Suprapubic skin (tissue), 4 donors: Measurements from ENCODE around the gene SUSD6. TPM values are rescaled to one million over a fixed set of nuclear protein-coding genes. Genes with fewer than 3 reads are reported as not detected.

Experiments
- DNase-seq, 2 donors: peaks; one replicate each; pipeline ENCODE4 v3.0.0-alpha.2; 2019; ENCODE audit warnings: low spot score in 2 of 2
- H3K27ac ChIP-seq: fragments of 200-600 bp; sonication (generic); one replicate; pipeline ENCODE4 v1.5.1; 2019
- H3K27me3 ChIP-seq: fragments of 200-600 bp; sonication (generic); one replicate; pipeline ENCODE4 v1.5.1; 2019
- H3K36me3 ChIP-seq: fragments of 200-600 bp; sonication (generic); one replicate; pipeline ENCODE4 v1.5.1; 2019
- H3K4me1 ChIP-seq: fragments of 200-600 bp; sonication (generic); one replicate; pipeline ENCODE4 v1.5.1; 2019
- H3K4me3 ChIP-seq: fragments of 200-600 bp; sonication (generic); one replicate; pipeline ENCODE4 v1.5.1; 2019; ENCODE audit warnings: mild to moderate bottlenecking
- H3K9me3 ChIP-seq: fragments of 200-600 bp; sonication (generic); one replicate; pipeline ENCODE4 v1.5.1; 2019
- EP300 ChIP-seq: sonication (generic); formaldehyde crosslinking; IDR thresholded peaks from one replicate; pipeline ENCODE4 v1.6.1; 2017; ENCODE audit warnings: antibody characterized with exemption
- POLR2A ChIP-seq, 2 donors: fragments of 450-650 bp; IDR thresholded peaks; one replicate each; pipeline ENCODE4 v1.6.1; 2017; ENCODE audit warnings: antibody characterized with exemption in 2 of 2, mild to moderate bottlenecking in 2 of 2, moderate library complexity in 2 of 2
- POLR2AphosphoS5 ChIP-seq, 3 donors: sonication (generic); formaldehyde crosslinking; IDR thresholded peaks; one replicate each; pipeline ENCODE4 v1.6.1; 2017; ENCODE audit warnings: antibody characterized with exemption in 3 of 3
- WGBS: methylation state at CpG from one replicate; pipeline ENCODE4 v1.1.5; 2018; 5-methylcytosine and 5-hydroxymethylcytosine counted together
- total RNA-seq, 4 donors: library from RNA; depleted of rRNA; stranded (reverse); fragments of >200 nt; gene quantifications; one replicate each; pipeline ENCODE4 v1.1.0, GENCODE V29; 2016
- TF ChIP-seq, protein P1 (sequence below), 2 donors: fragments of 200-600 bp in 1 of 2; fragments of 450-650 bp in 1 of 2; sonication (generic) in 1 of 2; IDR thresholded peaks; one replicate each; pipeline ENCODE4 v1.5.1; 2016 to 2019; ENCODE audit warnings: antibody characterized with exemption in 2 of 2, mild to moderate bottlenecking in 1 of 2, moderate library complexity in 1 of 2

SUSD6 gene
- total RNA-seq, 4 donors from 2014 or later, result 45.1 to 60.4 (median 56.7) TPM

DNA sequence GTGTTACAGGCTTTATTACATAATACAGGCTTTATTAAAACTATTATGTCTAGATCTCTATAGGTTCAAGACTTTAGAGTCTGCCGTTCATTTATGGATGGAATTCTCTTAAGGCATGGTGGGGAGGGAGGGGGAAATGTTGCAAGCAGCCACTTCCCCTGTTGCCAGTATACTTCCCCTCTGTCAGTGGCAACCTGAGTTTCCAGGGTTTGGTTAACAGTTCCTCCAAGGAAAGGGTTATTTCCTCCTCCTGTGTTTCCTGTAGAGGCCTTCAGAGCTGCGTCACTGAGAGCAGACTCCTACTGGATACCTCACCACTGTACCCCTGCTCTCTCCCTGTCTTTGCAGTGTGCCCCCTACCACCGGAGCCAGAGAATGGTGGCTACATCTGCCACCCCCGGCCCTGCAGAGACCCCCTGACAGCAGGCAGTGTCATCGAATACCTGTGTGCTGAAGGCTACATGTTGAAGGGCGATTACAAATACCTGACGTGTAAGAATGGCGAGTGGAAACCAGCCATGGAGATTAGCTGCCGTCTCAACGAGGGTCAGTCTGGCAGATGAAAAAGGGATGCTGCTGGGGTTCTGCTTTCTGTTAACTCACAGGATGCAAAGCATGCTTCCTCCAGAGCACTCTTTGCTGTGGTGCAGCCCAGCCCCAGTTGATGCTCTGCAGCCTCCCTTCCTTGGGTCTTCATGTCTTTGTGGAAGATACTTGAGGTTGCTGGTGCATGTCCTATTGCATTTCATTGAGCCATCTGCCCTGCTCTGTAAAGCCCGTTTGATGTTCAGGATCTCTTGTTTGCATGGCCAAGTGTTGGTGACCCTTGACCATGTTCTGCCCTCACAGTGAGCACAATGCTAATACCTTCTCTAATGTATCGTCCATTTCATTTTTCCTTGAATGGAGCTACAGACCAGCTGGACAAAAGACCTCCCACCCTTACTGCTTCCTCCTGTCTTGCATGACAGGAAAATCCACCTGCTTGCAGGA, 91.9 kb downstream of the SUSD6 start:
- DNase-seq, result no peak
- Histone ChIP-seq H3K4me3 (no peak overlapping the region), H3K36me3 (peaks cover 46% of the 10 kb centered on the region), H3K27ac (no peak overlapping the region), H3K4me1 (peaks cover 23% of the 10 kb centered on the region), H3K9me3 (no peaks in the 10 kb centered on the region), H3K27me3 (no peaks in the 10 kb centered on the region)
- TF ChIP-seq POLR2A (IDR thresholded peaks at IDR 0.05) (no peak), POLR2AphosphoS5 (IDR thresholded peaks at IDR 0.05) (no peak), EP300 (no peak)
- TF ChIP-seq, protein P1, sequence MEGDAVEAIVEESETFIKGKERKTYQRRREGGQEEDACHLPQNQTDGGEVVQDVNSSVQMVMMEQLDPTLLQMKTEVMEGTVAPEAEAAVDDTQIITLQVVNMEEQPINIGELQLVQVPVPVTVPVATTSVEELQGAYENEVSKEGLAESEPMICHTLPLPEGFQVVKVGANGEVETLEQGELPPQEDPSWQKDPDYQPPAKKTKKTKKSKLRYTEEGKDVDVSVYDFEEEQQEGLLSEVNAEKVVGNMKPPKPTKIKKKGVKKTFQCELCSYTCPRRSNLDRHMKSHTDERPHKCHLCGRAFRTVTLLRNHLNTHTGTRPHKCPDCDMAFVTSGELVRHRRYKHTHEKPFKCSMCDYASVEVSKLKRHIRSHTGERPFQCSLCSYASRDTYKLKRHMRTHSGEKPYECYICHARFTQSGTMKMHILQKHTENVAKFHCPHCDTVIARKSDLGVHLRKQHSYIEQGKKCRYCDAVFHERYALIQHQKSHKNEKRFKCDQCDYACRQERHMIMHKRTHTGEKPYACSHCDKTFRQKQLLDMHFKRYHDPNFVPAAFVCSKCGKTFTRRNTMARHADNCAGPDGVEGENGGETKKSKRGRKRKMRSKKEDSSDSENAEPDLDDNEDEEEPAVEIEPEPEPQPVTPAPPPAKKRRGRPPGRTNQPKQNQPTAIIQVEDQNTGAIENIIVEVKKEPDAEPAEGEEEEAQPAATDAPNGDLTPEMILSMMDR (IDR thresholded peaks at IDR 0.05), result no peak
- 66% methylated on average over 12 of the region's 12 CpGs for WGBS

DNA sequence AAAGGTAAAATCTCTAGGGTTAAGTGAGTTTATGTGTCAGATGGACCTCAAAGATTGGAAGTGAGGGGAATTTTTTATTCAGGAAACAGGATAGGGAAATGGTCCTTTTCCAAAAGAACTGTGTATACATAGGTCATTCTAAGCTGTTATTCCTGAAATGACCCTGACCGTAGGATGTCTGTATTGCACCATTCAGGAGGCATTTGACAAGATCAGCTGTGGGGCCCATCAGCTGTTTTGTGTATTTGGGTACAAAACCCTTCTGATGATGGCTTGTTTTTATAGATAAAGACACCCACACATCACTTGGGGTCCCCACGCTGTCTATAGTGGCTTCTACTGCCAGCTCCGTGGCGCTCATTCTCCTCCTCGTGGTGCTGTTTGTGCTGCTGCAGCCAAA, 92.9 kb downstream of the SUSD6 start:
- Histone ChIP-seq H3K27ac (no peak overlapping the region), H3K9me3 (no peaks in the 10 kb centered on the region), H3K27me3 (no peaks in the 10 kb centered on the region), H3K36me3 (peaks cover 54% of the 10 kb centered on the region), H3K4me1 (peaks cover 23% of the 10 kb centered on the region), H3K4me3 (no peak overlapping the region)
- no peak for DNase-seq
- TF ChIP-seq POLR2AphosphoS5 (IDR thresholded peaks at IDR 0.05) (no peak), EP300 (no peak), POLR2A (IDR thresholded peaks at IDR 0.05) (no peak)
- TF ChIP-seq, protein P1 (IDR thresholded peaks at IDR 0.05), result no peak
- WGBS, result 93% methylated on average over 5 of the region's 5 CpGs

DNA sequence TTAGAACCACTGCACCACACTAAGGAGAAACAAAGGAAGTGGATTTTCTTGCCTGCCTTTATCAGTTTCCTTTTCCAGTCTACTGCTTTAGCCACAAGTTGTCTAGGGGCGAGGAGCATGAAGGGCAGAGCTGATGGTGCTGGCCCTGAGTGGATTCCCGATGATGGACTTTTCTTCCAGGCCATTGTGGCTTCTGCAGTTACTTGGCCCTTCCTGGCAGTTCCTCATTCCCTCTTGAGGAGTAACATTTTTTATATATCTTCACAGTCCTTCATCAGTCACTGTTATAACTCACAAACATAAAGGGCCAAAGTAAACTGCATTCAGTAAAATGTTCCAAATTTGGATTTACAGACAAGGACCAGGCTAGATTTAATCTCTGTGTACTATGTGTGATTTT, 94.3 kb downstream of the SUSD6 start:
- no peak overlapping the region for H3K4me3 ChIP-seq
- peaks cover 25% of the 10 kb centered on the region for H3K4me1 ChIP-seq
- H3K36me3 ChIP-seq, result peaks cover 60% of the 10 kb centered on the region
- no peak overlapping the region for H3K27ac ChIP-seq
- no peaks in the 10 kb centered on the region for H3K27me3 ChIP-seq
- no peak for DNase-seq
- WGBS, result 88% methylated on average over 2 of the region's 2 CpGs
- TF ChIP-seq POLR2A (IDR thresholded peaks at IDR 0.05) (no peak), POLR2AphosphoS5 (IDR thresholded peaks at IDR 0.05) (no peak), EP300 (no peak)
- H3K9me3 ChIP-seq, result no peaks in the 10 kb centered on the region

DNA sequence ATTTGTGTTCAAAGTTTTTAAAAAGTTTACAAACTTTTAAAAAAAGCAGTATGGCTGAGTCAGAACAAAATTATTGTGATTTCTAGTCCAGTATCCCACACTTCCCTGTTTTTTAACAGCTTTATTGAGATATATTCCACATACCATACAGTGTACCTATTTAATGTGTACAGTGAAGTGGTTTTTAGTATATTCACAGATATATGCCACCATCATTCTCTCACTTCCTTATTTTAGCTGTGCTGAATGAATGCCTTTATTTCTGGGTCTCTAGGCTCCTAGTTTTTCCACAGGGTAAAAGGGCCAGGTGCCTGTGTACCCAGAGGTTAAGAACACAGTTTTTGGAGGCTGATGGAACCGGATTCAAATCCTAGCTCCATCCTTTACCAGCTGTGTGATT, 96.7 kb downstream of the SUSD6 start:
- TF ChIP-seq, protein P1 (IDR thresholded peaks at IDR 0.05), result no peak
- TF ChIP-seq EP300, result no peak
- TF ChIP-seq POLR2A (IDR thresholded peaks at IDR 0.05), result no peak
- TF ChIP-seq POLR2AphosphoS5 (IDR thresholded peaks at IDR 0.05), result no peak
- H3K4me3 ChIP-seq, result no peak overlapping the region
- H3K9me3 ChIP-seq, result no peaks in the 10 kb centered on the region
- peaks cover 34% of the 10 kb centered on the region for H3K4me1 ChIP-seq
- H3K27me3 ChIP-seq, result no peaks in the 10 kb centered on the region
- no peak for DNase-seq
- peaks cover 71% of the 10 kb centered on the region for H3K36me3 ChIP-seq
- 82% methylated on average over 1 of the region's 1 CpG for WGBS
- H3K27ac ChIP-seq, result no peak overlapping the region

DNA sequence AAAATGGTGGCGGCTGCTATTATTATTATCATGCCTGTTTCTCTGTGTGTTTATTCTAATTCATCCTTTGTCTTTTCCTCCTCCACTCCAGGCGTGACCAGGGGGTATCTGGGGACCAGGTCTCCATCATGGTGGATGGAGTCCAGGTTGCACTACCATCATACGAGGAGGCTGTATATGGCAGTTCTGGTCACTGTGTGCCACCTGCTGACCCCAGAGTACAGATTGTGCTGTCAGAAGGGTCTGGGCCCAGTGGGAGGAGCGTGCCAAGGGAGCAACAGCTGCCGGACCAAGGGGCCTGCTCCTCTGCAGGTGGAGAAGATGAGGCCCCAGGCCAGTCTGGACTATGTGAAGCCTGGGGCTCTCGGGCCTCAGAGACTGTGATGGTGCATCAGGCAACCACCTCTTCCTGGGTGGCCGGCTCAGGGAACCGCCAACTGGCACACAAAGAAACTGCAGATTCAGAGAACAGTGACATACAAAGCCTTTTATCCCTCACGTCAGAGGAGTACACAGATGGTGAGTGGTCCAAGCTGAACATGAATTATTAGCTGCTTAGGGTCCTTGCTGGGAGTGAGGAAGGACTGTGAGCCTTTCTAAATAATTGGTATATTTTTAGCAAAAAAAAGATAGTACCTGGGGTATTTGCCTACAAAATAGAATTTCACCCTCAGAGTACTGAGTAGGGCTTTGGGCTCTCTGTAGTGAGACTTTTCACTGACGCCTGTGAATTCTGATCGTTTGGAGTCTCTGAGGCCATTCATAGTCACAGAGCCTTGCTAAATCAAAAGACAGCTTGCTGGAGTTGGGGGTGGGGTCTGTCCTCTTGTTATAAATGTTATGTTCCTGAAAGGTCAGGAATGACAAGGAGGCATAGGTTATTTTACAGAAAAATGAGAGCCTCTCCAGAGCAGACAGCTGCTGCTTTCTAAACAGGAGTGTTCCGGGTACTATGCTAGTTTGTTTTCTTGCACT, 97.5 kb downstream of the SUSD6 start:
- H3K9me3 ChIP-seq, result no peaks in the 10 kb centered on the region
- peaks cover 34% of the 10 kb centered on the region for H3K4me1 ChIP-seq
- H3K27ac ChIP-seq, result no peak overlapping the region
- H3K27me3 ChIP-seq, result no peaks in the 10 kb centered on the region
- no peak for DNase-seq
- 86% methylated on average over 8 of the region's 12 CpGs for WGBS
- no peak overlapping the region for H3K4me3 ChIP-seq
- peaks cover 65% of the 10 kb centered on the region for H3K36me3 ChIP-seq
- TF ChIP-seq EP300 (no peak), POLR2AphosphoS5 (IDR thresholded peaks at IDR 0.05) (no peak)
- TF ChIP-seq, protein P1 (IDR thresholded peaks at IDR 0.05), result peak in 1 of 2 donors; percentile 9
